ENCODE measurements around the gene MTCL1. TPM values are rescaled to one million over a fixed set of nuclear protein-coding genes. Genes with fewer than 3 reads are reported as not detected.
A peak's percentile ranks its signal among the peaks of the same experiment; 100 is the strongest.
"Not testable (repeated sequence)": the region's sequence is repeated elsewhere in the genome, so short reads cannot be mapped to it uniquely, and the experiment has no call there.

The MTCL1 gene
- total RNA-seq, 1 donor from 2014 or later, result 17.5 TPM

GRCh38 chr18:8741532-8741931 lies 36.2 kb downstream of the MTCL1 start:
- no peak for DNase-seq (ENCODE audit: low read depth, low spot score)

GRCh38 chr18:8742387-8743361 lies 37.3 kb downstream of the MTCL1 start:
- no peak for DNase-seq (ENCODE audit: low read depth, low spot score)

- DNase-seq (ENCODE audit: low read depth, low spot score), result no peak
These were observed 38.7 kb downstream of the MTCL1 start for GRCh38 chr18:8744038-8744437.

- DNase-seq (ENCODE audit: low read depth, low spot score), result no peak
These were observed 39.3 kb downstream of the MTCL1 start for GRCh38 chr18:8744656-8745055.

- no peak for DNase-seq (ENCODE audit: low read depth, low spot score)
These were observed 40.1 kb downstream of the MTCL1 start for GRCh38 chr18:8745355-8746014.

GRCh38 chr18:8747440-8747937 lies 42.1 kb downstream of the MTCL1 start:
- peak; percentile 44 for DNase-seq (ENCODE audit: low read depth, low spot score)

DNA sequence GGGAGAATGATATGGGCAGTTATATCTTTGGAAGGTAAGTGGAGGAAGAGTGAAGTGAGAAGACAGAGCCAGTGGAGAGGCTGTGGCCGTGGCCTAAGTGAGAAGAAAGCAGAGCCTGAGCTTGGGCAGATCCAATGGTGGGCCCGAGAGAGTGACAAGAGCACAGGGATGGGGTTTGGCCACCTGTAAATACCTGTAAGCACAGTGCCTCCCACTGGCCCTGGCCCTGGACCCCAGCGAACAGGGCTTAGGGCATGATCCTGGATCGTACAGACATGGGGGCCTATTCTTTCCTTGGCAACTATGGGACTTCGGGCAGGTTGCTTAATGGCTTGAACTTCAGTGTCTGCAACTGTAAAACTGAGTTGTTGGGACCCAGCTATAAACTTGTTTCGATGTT lies 44.1 kb downstream of the MTCL1 start:
- no peak for DNase-seq (ENCODE audit: low read depth, low spot score)

DNA sequence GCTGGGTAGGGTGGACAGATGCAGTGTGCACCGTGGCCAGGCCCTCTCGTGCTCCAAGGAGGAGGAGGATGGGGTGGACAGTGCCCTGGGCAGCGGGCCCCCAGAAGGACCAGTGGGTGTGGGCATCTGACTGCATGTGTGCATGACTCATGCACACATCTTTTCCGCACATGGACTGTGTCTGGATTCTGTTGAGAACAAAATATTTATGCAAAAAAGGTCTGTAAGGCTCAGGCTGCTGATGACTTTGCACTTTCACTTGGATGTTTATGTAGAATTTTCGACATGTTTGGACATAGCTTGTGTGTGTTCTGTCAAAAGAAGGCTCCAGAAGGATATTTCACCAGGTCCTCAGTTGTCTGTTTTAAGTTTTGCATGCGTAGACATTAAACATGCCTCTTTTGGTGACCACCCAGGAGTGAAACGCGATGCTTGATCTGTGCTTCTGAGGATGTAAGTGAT lies 45.6 kb downstream of the MTCL1 start:
- DNase-seq (ENCODE audit: low read depth, low spot score), result peak; percentile 37

DNA sequence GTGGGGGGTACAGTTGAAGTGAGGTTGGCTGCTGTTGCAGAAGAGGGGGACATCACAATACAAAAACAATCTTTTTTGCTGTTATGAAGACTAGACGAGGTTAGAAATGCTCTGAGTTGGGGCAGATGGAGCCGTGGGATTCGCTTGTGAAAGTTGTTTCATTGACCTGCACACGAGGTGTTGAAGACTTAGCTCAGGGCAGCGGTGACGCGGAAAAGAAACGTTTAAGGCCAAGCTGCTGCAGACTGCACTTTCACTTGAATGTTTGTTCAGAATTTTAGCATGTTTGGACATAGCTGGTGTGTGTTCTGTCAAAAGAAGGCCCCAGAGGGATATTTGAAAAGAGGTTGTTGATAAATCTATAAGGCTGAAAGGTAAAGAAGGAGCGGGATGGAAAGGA lies 46.3 kb downstream of the MTCL1 start:
- DNase-seq (ENCODE audit: low read depth, low spot score), result no peak

DNA sequence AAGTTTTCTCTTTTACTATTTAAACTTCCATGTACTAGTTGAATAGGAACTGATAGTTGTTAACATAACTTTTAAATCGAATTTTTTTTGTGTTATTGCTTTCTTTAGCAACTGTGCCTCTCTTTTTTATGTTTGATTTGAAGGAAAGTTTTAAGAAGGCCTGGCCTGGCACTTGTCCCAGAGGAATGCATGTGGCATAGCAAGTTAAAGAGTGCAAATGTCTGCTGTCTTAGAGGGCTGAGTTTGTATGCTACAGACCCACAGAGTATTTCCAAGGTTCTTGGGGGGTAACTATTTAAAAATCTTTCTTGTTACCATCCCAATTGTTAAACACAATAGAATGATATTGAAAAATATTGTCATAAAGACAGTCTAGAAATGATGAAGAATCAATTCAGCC lies 47.0 kb downstream of the MTCL1 start:
- DNase-seq (ENCODE audit: low read depth, low spot score), result no peak

- no peak for DNase-seq (ENCODE audit: low read depth, low spot score)
These were observed 49.9 kb downstream of the MTCL1 start for GRCh38 chr18:8754995-8755960.

- DNase-seq (ENCODE audit: low read depth, low spot score), result no peak
These were observed 51.2 kb downstream of the MTCL1 start for GRCh38 chr18:8756571-8756970.

DNA sequence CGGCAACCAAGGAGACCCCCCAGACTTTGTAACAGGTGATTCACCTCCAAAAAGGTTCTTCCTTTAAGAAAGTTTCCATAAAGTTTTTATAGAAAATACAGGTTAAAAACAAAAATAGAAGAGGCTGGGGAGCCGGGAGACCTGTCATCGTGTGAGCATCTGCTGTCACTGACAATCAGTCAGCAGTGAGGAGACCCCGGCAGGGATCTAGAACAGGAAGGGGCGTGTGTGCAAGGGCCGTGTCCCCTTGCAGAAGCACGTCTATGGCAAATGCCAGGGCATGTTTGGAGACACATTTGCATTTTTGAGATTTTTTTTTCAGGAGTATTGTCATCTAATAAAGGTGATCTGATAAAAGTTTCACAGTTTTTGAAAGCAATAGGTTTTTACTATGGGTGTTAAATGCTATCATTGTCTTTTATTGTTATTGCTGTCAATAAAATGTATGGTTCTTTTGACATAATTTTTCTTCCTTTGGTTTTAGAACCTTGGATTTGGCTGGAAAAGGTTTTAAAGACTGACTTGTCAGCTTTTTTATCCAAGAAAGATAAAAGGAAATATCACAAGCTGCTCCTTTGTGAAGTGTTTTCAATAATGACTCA lies 52.1 kb downstream of the MTCL1 start:
- DNase-seq (ENCODE audit: low read depth, low spot score), result no peak

DNA sequence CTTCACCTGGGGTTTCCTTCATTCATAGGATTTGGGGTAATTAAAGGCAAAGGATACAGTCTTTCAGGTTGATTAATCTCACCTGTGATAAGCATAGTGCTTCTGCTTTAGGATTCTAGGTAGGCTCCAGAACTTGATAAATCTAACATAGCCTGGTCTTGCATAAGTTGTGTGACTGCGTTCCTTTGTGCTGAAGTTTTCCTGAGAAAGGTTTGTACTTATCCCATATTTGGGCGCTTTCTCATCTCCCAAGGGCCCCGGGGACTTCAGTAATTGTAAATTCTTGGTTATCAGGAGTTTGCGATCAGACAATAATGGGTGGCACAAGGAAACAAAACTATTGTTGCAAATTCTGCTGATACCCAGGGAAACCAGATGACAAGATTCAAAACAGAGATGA lies 53.1 kb downstream of the MTCL1 start:
- no peak for DNase-seq (ENCODE audit: low read depth, low spot score)

GRCh38 chr18:8760984-8761383 lies 55.6 kb downstream of the MTCL1 start:
- no peak for DNase-seq (ENCODE audit: low read depth, low spot score)

- DNase-seq (ENCODE audit: low read depth, low spot score), result not testable (repeated sequence)
These were observed 56.2 kb downstream of the MTCL1 start for GRCh38 chr18:8761535-8761934.

- no peak for DNase-seq (ENCODE audit: low read depth, low spot score)
These were observed 57.6 kb downstream of the MTCL1 start for GRCh38 chr18:8762968-8763367.

DNA sequence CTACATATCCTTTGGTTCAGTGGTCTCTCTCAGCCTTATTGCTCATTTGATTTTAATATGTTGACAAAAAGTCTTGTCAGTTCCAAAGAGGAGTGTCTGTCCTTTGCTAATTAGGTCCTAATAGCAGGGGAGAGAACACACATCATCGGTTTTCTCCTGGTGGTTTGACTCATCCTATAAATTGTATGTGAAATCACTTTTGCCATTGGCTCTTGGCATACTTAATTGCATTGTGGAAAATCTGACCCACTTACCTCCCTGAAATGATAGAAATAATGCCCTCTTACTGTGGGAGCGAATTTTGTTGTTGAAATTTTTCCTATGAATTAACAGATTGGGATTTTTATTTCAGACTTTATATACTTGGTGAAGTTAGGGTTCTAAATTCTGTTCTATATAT lies 58.3 kb downstream of the MTCL1 start:
- DNase-seq (ENCODE audit: low read depth, low spot score), result no peak

DNA sequence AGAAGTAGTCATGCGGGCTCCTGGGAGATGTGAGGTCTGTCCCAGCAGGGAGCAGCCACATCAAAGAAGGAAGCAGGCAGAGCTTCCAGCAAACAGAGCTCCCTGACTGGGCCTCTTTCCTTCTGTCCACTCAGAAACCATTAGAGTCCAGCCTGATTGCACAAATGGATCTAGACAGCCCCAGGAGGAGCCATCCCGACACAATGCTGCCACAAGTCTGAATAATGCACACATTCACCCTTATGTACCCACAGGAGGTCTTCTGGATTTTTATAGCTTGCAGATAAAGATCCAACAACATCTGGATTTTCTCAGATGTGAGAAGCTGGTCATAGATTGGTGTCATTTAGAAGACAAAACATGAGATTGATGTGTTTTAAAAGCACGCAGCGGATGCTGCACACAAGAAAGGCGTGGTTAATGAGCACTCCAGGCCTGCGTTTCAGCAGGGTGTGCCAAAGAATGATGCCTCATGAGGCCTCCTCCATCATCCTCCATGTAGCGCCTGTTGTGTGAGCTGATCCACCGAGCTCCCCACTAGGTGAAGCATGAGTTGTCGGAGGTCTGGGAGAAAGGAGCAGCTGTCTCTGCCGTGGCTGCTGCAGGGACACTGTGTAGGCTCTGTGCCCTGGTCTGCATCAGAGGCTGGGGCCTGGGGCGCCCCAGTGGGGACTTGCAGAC lies 60.6 kb downstream of the MTCL1 start:
- no peak for DNase-seq (ENCODE audit: low read depth, low spot score)
